ENCODE measurements around the gene CEP162. TPM values are rescaled to one million over a fixed set of nuclear protein-coding genes. Genes with fewer than 3 reads are reported as not detected.

CEP162 gene
- total and polyA plus RNA-seq, 2 of the 8 experiments (the other 6 are each of a cell fraction or from before 2014, with no cell fraction given), result 1.3 to 10.6 TPM

GRCh38 chr6:84227434-84228197, at the start of gene CEP162 (continued):
- TF ChIP-seq MAX (IDR thresholded peaks at IDR 0.05), result peak; percentile 94
- TF ChIP-seq GABPA (IDR thresholded peaks at IDR 0.05; ENCODE audit: borderline replicate concordance, insufficient read depth, low read length), result no peak
- no peak for TF ChIP-seq SRF (IDR thresholded peaks at IDR 0.05; ENCODE audit: low read depth, low read length)
- TF ChIP-seq ZNF274 (IDR thresholded peaks at IDR 0.05; ENCODE audit: borderline replicate concordance, extremely low read depth, low read length), result no peak
- no peak for TF ChIP-seq BCL11A (IDR thresholded peaks at IDR 0.05; ENCODE audit: low read depth in 2 of 2, low read length in 2 of 2)
- TF ChIP-seq ATF2 (IDR thresholded peaks at IDR 0.05; ENCODE audit: low read length), result no peak
- no peak for TF ChIP-seq RXRA (IDR thresholded peaks at IDR 0.05; ENCODE audit: insufficient read depth, low read depth, low read length)
- peak; percentile 37; the same call in 1 of the 2 replicates for TF ChIP-seq TAF1 (IDR thresholded peaks at IDR 0.05; ENCODE audit: low read depth, low read length)
- peak; percentile 71 for TF ChIP-seq ASH2L (IDR thresholded peaks at IDR 0.05; ENCODE audit: low read length)
- peak in 1 of 3 experiments; percentile 47; a peak in 1 of 4 replicates for TF ChIP-seq CTCF (IDR thresholded peaks at IDR 0.05; ENCODE audit: control extremely low read depth in 1 of 3, insufficient read depth in 1 of 3, low read depth in 1 of 3, low read length in 3 of 3)
- peak; percentile 95 for TF ChIP-seq SAP30 (IDR thresholded peaks at IDR 0.05; ENCODE audit: insufficient read depth, insufficient replicate concordance, low read length)
- TF ChIP-seq CBX5 (IDR thresholded peaks at IDR 0.05; ENCODE audit: low read depth, low read length), result no peak
- no peak for TF ChIP-seq JUN (IDR thresholded peaks at IDR 0.05; ENCODE audit: low read depth, low read length)
- TF ChIP-seq CTBP2 (IDR thresholded peaks at IDR 0.05; ENCODE audit: borderline replicate concordance, insufficient read depth, insufficient read length, low read length), result no peak
- TF ChIP-seq CEBPB (IDR thresholded peaks at IDR 0.05; ENCODE audit: low read depth, low read length), result peak; percentile 90
- TF ChIP-seq YY1 (IDR thresholded peaks at IDR 0.05; ENCODE audit: low read depth, low read length), result no peak
- TF ChIP-seq TCF12 (IDR thresholded peaks at IDR 0.05; ENCODE audit: low read depth, low read length), result no peak
- no peak for TF ChIP-seq SP1 (IDR thresholded peaks at IDR 0.05; ENCODE audit: low read depth, low read length)
- no peak for TF ChIP-seq CBX8 (IDR thresholded peaks at IDR 0.05; ENCODE audit: borderline replicate concordance, low read depth, low read length)
- TF ChIP-seq SIX5 (IDR thresholded peaks at IDR 0.05; ENCODE audit: low read depth, low read length), result peak; percentile 49

Data from H1 (cell line).